GM19193 (cell line): ENCODE measurements around the gene RIPK4.

Experiments used
- POLR2A ChIP-seq: IDR thresholded peaks from 4 replicates; pipeline ENCODE4 v1.6.1; 2011; ENCODE audit not compliant: insufficient read depth, insufficient read length; ENCODE audit errors: extremely low read depth

RIPK4 gene

DNA sequence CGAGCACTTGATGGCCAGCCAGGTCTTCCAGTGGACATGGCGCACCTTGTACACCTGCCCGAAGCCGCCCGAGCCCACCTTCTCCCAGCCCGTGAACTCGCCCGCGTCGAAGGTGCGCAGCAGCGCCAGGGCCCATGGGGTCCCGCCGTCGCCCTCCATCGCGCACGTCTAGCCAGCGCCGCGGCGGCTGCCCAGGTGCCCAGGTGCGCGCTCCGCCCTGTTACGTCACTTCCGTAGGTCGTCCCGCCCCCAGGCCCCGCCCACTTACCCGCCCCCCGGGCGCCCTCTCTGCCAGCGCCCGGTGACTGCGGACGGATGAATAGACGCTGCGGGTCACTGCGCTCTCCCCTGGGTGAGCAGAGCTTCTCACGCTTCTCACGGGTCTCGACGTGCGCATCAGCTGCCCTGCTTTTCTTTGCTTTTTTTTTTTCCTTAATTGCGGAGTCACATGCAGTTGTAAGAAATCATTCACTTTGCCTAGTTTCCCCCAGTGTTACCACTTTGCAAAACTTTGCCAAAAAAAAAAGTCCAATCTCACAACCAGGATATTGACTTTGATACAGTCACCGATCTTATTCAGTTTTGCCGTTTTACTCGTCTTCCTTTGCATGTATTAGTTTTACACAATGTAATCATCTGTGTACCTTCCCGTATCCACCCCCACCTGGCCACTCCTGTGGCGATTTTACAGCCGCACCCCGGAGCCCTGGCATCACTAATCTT lies at the start of gene RIPK4:
Gene RIPK4, minus strand, starts transcription at position 170 of the 723 bp plus-strand sequence. Its CDS starts 11 bp downstream, at position 159.
- TF ChIP-seq POLR2A = no peak

DNA sequence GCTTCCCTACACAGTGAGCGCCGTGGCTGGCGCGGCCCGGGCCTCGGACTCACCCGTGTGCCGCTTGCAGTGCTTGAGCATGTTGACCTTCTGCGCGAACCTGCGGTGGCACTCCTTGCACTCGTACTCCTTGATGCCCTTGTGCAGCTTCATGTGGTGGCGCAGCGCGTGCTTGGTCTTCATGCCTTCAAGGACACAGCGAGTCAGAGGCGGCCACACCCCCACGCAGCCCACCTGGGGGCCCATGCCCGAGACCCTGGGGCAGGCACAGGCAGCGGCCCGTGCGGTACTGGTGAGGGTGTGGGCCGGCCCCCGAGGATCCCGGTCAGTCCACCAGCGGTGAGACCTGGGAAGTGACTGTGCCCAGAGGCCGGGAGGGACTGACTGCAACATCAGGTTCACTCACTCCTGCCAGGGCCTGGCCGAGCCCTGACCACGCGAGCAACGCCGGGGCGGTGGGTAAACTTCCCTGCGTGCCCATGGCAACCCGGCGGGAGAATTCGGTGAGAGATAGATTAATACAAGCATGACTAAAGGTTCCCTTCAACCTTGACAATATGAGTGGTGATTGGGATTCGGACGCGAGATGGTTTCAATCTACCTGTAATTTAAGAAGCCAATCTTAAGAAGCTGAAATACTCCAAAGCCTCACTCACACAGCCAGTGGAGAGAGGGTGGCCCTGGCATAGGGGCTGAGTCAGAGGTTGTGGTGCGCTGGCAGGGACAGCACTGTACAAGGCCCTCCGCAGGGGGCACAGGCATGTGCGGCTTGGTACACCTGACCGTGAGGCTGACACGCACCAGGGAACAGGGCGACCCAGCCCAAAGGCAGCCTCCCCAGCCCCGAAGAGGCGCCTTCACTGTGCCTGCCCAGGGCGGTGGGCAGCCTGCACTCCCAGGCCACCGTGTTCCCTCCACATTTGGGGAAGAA lies 49.1 kb upstream of the RIPK4 start:
- TF ChIP-seq POLR2A = no peak

DNA sequence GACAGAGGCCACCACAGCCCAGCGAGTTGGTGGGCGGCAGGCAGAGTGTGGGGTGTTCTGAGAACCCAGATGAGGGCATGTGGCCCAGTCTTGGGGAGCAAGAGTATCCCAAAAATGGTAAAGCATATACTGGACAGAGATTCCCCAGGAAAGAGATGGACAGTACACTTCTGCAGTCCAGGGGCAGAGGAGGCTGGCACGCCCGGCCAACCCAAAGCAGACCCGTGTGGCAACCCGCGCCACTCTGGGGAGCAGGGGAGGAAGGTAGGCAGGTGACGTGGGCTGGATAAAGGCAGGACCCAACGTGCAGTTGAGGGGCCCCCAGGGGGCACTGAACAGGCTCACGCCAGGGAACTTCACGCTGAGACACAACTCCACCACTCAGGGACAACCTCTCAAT lies 46.4 kb upstream of the RIPK4 start:
- no peak for TF ChIP-seq POLR2A

DNA sequence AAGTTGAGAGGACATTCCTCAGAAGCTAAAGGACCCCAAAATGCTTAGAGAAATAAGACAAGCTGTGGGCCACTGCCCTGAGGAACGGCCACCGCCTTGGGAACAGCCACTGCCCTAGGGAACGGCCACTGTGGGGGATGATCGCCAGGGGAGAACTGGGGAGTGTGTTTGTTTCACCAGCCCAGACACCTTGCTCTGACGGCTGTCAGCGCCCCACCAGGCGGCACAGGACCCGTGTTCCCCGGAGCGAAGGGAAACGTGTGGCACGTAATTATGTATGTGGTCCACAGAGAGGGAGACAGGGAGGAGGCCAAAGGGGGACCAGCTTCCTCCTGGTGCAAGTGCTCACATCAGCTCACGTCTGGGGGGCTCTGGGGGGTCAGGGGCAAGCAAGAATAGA lies 45.8 kb upstream of the RIPK4 start:
- TF ChIP-seq POLR2A = no peak

DNA sequence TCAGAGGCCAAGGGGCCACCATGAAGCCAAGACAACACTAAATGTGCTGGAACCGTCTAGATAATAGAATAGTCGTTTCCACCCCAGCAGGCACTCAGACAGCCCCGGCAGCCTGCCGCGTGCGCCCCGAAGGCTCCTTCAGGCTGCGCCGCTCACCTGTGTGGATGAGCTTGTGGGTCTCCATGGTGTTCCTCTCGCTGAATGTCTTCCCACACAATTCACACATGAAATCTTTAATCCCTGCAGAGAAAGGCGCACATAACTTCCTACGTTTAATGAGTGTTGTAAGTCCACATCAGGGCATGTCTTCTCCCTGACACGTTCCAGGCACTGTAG lies 43.7 kb upstream of the RIPK4 start:
- TF ChIP-seq POLR2A = no peak

DNA sequence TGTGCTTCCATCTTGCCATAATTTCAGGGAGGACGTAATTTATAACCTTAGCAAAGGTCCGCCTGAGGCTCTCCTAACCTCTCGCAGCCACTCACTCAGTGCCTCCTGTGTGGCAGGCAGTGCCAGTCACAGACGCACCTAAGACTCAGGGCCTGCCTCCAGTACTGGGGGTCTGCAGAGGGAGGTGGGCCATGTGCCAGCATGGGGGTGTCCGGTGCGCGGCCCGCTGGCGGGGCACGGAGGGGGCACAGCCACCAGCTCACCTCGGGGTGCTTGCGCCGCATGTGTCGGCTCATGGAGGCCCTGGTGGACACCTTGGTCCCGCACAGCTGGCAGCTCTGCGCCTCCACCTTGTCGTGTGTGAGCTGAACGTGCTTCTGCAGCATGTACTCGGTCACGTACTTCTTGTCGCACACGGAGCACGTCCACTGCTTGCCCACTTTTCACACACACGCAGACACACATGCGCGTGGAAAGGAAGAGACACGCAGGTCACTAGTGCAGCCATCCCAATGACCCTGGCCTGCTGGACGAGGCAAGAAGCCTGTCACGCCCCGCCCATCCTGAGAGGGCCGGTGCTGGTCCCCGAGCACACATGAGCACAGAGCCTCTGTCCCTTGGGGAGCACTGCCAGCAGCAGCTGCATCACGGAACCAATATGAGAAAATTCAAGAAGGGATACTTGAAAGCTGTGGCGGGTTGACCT lies 43.2 kb upstream of the RIPK4 start:
- TF ChIP-seq POLR2A = no peak

DNA sequence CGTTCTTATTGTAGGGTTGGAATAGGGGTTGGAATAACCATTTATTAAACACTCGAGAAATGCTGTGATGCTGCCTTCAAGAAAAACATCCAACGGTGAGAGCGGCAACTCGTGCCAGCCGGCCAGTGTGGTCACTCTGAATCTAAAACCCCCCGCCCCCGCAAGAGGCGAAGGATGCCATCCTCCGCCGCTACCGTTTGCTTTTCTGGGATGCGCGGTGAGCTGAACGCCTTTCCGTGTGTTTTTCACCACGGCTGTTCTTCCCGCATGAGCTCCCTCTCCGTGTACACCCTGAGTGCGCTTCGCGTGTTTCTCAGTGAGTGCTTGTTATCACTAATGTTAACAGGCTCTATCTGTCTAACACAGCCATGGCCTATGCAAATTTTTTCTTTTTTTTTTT lies 42.0 kb upstream of the RIPK4 start:
- TF ChIP-seq POLR2A = no peak

DNA sequence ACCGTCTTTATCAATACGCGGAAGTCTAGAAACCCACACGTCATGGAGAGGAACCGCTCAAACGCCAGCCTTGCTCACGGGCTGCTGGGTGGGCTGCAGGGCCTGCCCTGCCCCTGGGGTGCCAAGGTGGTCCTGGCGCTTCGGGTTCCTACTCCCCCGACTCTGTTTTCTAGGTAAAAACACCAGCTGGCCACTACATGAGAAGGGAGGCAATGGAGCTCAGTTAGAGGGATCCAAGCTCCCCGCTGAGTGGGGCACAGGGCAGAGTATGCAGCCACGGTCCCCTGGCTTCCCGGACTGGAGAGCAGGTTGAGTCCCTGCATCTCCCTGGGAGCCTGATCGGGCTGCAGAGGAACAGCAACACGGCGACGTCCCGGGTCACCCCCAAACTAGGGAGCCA lies 41.2 kb upstream of the RIPK4 start:
- TF ChIP-seq POLR2A = no peak

DNA sequence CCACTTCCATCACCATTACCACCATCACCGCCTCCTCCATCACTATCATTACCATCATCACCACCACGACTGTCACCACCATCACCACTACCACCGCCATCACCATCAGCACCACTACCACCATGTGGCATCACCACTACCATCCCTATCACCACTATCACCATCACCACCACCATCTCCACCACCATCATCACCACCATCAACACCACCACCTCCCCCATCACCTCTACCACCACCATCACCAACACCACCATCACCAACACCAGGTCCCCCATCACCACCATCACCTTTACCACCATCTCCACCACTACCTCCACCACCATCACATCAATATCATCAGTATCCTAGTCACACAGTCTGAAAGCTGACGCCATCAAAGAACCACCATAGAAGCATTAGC lies 39.9 kb upstream of the RIPK4 start:
- no peak for TF ChIP-seq POLR2A

DNA sequence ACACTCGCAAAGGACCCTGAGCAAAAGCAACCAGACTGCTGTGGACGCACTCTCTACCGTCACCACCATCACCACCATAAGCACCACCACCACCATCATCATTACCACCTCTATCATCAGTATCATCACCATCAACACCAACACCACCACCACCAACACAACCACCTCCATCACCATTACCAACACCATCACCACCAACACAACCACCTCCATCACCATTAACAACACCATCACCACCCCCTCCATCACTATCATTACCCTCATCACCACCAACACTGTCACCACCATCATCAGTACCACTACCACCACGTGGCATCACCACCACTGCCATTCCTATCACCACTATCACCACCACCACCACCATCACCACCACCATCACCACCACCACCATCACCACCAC lies 38.8 kb upstream of the RIPK4 start:
- TF ChIP-seq POLR2A = no peak

DNA sequence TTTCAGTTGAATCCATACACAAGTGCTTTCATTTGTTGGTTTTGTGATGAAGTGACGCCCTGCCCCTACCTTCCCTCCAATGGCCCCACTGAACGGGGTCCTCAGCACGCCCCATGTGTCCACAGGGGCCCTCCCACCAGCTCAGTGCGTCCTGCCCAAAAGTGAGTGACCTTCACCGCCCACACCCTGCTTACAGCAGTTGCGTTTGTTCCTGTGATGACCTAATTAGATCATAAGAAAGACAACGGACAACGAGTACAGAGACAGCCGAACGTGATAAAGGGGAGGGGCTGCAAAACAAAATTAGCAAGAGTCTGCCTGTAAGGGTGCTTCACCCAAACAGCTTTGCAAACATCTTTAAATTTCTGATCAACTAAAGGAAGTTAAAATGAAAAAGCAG lies 38.2 kb upstream of the RIPK4 start:
- no peak for TF ChIP-seq POLR2A

DNA sequence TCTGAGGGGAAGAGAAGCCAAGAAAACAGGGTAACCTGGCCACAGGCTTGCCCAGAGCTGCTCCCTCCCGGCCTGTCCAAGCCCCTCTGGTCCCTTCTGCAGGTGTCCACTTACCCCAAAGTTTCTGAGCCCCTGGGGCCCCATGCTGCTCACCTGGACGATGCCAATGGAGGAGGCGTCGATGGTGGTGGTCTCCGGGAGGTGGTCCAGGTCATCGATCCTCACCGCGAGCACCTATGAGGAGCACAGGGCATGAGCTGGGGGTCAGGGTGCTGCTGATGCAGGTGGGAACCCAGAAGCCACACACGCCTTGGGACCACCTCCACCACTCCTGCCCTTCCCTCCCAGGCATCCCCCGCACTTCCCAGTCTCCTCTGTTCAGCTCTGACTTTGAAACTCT lies 37.5 kb upstream of the RIPK4 start:
- no peak for TF ChIP-seq POLR2A

DNA sequence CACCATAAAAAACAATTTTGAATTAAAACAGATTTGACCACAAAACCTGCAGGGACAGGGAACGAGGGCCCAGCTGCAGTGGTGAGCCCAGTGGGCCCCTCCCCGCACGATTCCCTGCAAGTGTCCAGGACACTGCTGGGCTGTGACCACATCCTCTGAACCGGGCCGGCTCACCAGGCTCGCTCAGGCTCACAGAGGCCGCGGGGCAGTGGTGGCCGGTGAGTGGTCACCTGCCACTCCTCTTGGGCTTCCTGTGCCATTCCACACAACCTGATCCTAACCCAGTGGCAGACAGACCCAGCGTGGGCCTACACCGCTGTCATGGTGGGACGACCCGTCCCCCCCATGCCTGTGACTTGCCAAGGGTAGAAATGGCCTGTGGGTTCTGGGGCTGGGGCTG lies 36.5 kb upstream of the RIPK4 start:
- no peak for TF ChIP-seq POLR2A

DNA sequence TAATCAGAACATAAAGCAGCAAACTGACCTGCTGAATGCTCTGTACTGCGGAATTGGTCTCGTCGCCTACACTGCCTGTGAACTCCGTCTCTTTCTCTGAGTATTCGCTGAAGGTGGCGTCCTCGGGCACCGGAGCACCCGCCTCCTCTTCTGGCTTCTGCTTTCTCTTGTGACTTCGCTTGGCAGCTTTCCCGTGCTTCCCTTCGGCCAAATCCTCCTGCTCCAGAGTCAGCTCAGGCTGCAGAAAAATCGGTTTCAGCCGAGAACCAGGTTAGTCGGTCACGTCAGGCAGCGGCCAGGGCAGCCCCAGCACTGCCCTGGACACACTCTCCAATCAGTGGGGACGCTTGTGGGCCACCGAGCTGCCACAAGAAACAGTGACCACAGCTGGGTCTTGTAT lies 35.8 kb upstream of the RIPK4 start:
- TF ChIP-seq POLR2A = no peak

DNA sequence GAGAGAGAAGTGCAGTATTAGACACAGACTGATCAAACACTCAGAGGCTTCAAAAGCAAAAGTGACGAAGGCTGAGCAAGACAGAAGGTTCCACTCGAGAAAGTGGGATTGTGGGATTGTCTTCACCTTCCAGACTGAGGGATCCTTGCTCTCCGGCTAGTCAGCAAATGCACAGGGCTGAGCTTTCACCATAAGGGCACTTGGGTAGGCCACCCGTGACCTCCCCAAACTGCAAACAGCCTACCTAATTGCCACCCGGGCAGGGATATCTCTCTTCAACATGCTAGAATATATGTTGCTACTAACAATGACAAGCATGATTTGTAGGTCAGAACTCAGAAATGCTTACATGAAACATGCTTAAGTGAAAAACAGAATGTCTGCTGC lies 35.3 kb upstream of the RIPK4 start:
- no peak for TF ChIP-seq POLR2A
